ENCODE measurements around the gene PRKCE.

DNA sequence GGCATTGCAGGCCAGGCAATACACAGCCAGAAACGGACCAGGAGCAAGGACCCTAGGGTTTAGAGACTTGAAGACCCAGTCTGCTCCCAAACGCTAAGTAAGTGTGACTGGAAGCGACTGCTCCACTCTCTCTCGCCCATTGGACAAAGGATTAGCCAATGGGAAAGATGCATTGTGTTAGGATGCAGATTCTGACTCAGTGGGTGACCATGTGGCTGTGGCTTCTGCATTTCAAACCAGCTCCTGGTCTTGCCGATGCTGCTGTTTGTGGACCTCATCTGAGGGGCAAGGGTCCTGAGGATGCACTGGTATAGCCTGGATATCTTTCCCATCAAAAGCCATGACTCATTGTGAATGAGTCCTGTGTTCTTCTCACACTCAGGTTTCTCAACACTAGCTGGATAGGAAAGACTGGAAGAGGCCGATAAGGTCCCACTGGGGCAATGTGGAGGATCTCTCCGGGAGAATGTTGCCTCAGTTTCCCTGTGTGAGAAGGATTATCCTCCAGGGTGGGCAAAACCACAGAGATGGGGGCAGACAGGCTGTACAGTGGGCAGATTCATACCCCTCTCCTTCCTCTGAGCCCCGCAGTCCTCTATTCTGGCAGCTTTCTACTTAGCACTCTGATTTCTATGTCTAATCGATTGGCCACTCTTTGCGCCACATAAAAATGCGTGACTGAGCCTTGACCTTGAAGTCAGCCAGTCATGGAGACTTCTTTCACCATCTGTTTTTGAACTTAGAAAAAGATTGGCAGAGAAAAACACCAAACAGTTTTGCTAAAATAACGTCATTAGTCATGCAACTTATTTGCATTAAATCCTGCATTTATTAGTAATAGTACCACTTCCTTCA lies 257.1 kb downstream of the PRKCE start:
- TF ChIP-seq, protein P1, sequence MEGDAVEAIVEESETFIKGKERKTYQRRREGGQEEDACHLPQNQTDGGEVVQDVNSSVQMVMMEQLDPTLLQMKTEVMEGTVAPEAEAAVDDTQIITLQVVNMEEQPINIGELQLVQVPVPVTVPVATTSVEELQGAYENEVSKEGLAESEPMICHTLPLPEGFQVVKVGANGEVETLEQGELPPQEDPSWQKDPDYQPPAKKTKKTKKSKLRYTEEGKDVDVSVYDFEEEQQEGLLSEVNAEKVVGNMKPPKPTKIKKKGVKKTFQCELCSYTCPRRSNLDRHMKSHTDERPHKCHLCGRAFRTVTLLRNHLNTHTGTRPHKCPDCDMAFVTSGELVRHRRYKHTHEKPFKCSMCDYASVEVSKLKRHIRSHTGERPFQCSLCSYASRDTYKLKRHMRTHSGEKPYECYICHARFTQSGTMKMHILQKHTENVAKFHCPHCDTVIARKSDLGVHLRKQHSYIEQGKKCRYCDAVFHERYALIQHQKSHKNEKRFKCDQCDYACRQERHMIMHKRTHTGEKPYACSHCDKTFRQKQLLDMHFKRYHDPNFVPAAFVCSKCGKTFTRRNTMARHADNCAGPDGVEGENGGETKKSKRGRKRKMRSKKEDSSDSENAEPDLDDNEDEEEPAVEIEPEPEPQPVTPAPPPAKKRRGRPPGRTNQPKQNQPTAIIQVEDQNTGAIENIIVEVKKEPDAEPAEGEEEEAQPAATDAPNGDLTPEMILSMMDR (IDR thresholded peaks at IDR 0.05), result no peak
- no peak for TF ChIP-seq POLR2A (IDR thresholded peaks at IDR 0.05)
